OCI-LY3 (cell line): Measurements from ENCODE around the gene DDX5.
A peak's percentile ranks its signal among the peaks of the same experiment; 100 is the strongest.

ENCODE experiments used
- H2AFZ ChIP-seq: fragments of 200-600, 300-600 bp; shearing (Covaris generic); 2 replicates; pipeline ENCODE4 v1.6.0; 2014; ENCODE audit warnings: antibody characterized with exemption, low read depth, low read length
- H3K27ac ChIP-seq: fragments of 200-600, 300-600 bp; sonication (generic); 2 replicates; pipeline ENCODE4 v1.5.1; 2014; ENCODE audit warnings: mild to moderate bottlenecking, low read length, moderate library complexity, mixed read lengths
- H3K27me3 ChIP-seq: fragments of 200-600, 300-600 bp; sonication (generic); 2 replicates; pipeline ENCODE4 v1.6.1; 2014; ENCODE audit warnings: low read depth, low read length, mixed read lengths
- H3K36me3 ChIP-seq: fragments of 200-600, 300-600 bp; sonication (generic); replicated peaks from 2 replicates; pipeline ENCODE3; 2014; ENCODE audit warnings: low read depth, low read length, mixed read lengths
- H3K4me1 ChIP-seq: fragments of 300-600, 200-600 bp; sonication (generic); 2 replicates; pipeline ENCODE4 v1.6.1; 2014; ENCODE audit warnings: low read length, mixed read lengths
- H3K4me2 ChIP-seq: fragments of 200-600, 300-600 bp; sonication (generic); 2 replicates; pipeline ENCODE4 v1.6.1; 2014; ENCODE audit warnings: low read length, mixed read lengths
- H3K4me3 ChIP-seq: fragments of 300-600, 200-600 bp; sonication (generic); 2 replicates; pipeline ENCODE4 v1.5.1; 2014; ENCODE audit warnings: antibody characterized with exemption, mild to moderate bottlenecking, low read length, moderate library complexity
- H3K79me2 ChIP-seq: fragments of 300-600, 200-600 bp; shearing (Covaris generic); 2 replicates; pipeline ENCODE4 v1.6.1; 2014; ENCODE audit warnings: mild to moderate bottlenecking, low read length, mixed read lengths
- H3K9ac ChIP-seq: fragments of 300-600, 200-600 bp; shearing (Covaris generic); 2 replicates; pipeline ENCODE4 v1.6.0; 2014; ENCODE audit warnings: mild to moderate bottlenecking, low read length, moderate library complexity
- H3K9me3 ChIP-seq: fragments of 200-600, 300-600 bp; shearing (Covaris generic); 2 replicates; pipeline ENCODE4 v1.6.1; 2014; ENCODE audit warnings: low read length, mixed read lengths; ENCODE audit not compliant: insufficient read depth
- H4K20me1 ChIP-seq: fragments of 200-600, 300-600 bp; sonication (generic); 2 replicates; pipeline ENCODE4 v1.6.1; 2016; ENCODE audit warnings: low read length, mixed read lengths; ENCODE audit not compliant: insufficient read depth
- CTCF ChIP-seq: fragments of 200-600, 300-600 bp; sonication (generic); IDR thresholded peaks from 2 replicates; pipeline ENCODE4 v1.5.1; 2014; ENCODE audit warnings: antibody characterized with exemption, low read length, low read depth
- EZH2phosphoT487 ChIP-seq: fragments of 200-600 bp; shearing (Covaris generic); IDR thresholded peaks from 2 replicates; pipeline ENCODE4 v1.6.1; 2018; ENCODE audit warnings: antibody characterized with exemption, mixed run types, low read depth

DDX5 gene

GRCh38 chr17:64534187-64534586 lies 28.1 kb upstream of the DDX5 start:
- TF ChIP-seq CTCF (peak; percentile 20; the same call in 1 of the 2 replicates), EZH2phosphoT487 (no peak)
- peaks cover 84% of the 10 kb centered on the region for H3K36me3 ChIP-seq

GRCh38 chr17:64533784-64534183 lies 27.7 kb upstream of the DDX5 start:
- no peaks in the 10 kb centered on the region for H3K27me3 ChIP-seq
- H2AFZ ChIP-seq, result no peak overlapping the region
- no peaks in the 10 kb centered on the region for H3K4me1 ChIP-seq
- H4K20me1 ChIP-seq, result no peaks in the 10 kb centered on the region
- H3K79me2 ChIP-seq, result no peaks in the 10 kb centered on the region
- TF ChIP-seq CTCF (no peak), EZH2phosphoT487 (no peak)
- peaks cover 84% of the 10 kb centered on the region for H3K36me3 ChIP-seq
- no peak overlapping the region for H3K4me2 ChIP-seq
- no peak overlapping the region for H3K27ac ChIP-seq
- H3K9me3 ChIP-seq, result no peaks in the 10 kb centered on the region
- H3K9ac ChIP-seq, result no peak overlapping the region
- H3K4me3 ChIP-seq, result no peak overlapping the region

More at GRCh38 chr17:64534187-64534586, 28.1 kb upstream of the DDX5 start:
- Histone ChIP-seq H3K9ac (no peak overlapping the region), H3K79me2 (no peaks in the 10 kb centered on the region), H4K20me1 (no peaks in the 10 kb centered on the region), H3K27me3 (no peaks in the 10 kb centered on the region), H3K4me3 (no peak overlapping the region), H3K4me2 (no peak overlapping the region), H3K9me3 (no peaks in the 10 kb centered on the region), H2AFZ (no peak overlapping the region), H3K27ac (no peak overlapping the region), H3K4me1 (no peaks in the 10 kb centered on the region)

GRCh38 chr17:64532409-64532808 lies 26.3 kb upstream of the DDX5 start:
- no peak overlapping the region for H3K4me3 ChIP-seq
- H3K9ac ChIP-seq, result no peak overlapping the region
- peaks cover 83% of the 10 kb centered on the region for H3K36me3 ChIP-seq
- no peaks in the 10 kb centered on the region for H3K79me2 ChIP-seq
- no peaks in the 10 kb centered on the region for H3K9me3 ChIP-seq
- no peaks in the 10 kb centered on the region for H3K4me1 ChIP-seq
- no peak overlapping the region for H2AFZ ChIP-seq
- H4K20me1 ChIP-seq, result no peaks in the 10 kb centered on the region
- no peak for TF ChIP-seq CTCF
- no peak for TF ChIP-seq EZH2phosphoT487
- no peak overlapping the region for H3K27ac ChIP-seq
- H3K27me3 ChIP-seq, result no peaks in the 10 kb centered on the region
- no peak overlapping the region for H3K4me2 ChIP-seq

GRCh38 chr17:64531955-64532371 lies 25.9 kb upstream of the DDX5 start:
- Histone ChIP-seq H3K27me3 (no peaks in the 10 kb centered on the region), H4K20me1 (no peaks in the 10 kb centered on the region), H3K27ac (no peak overlapping the region), H3K9ac (no peak overlapping the region), H3K4me2 (no peak overlapping the region), H3K9me3 (no peaks in the 10 kb centered on the region), H3K4me1 (no peaks in the 10 kb centered on the region), H3K36me3 (peaks cover 81% of the 10 kb centered on the region), H2AFZ (no peak overlapping the region), H3K79me2 (no peaks in the 10 kb centered on the region), H3K4me3 (no peak overlapping the region)
- TF ChIP-seq CTCF, result no peak
- no peak for TF ChIP-seq EZH2phosphoT487
